NOMO-1 (cell line): Measurements from ENCODE around the gene LSM3.

Experiments
- DNase-seq, 2 experiments: peaks; one replicate each; lab custom pipeline; 2025; ENCODE audit not compliant: unreplicated experiment in 2 of 2; lab: John Stamatoyannopoulos, UW

Gene LSM3

GRCh38 chr3:14194865-14195264 lies 16.2 kb downstream of the LSM3 start:
- no peak for DNase-seq

- DNase-seq: no peak
Measured at GRCh38 chr3:14199641-14200040, 21.0 kb downstream of the LSM3 start.

- DNase-seq: no peak
Measured at GRCh38 chr3:14200276-14200675, 21.7 kb downstream of the LSM3 start.

- DNase-seq: no peak
Measured at GRCh38 chr3:14200841-14201240, 22.2 kb downstream of the LSM3 start.

- no peak for DNase-seq
Measured at GRCh38 chr3:14201940-14202684, 23.5 kb downstream of the LSM3 start.

- no peak for DNase-seq
Measured at GRCh38 chr3:14202874-14203520, 24.4 kb downstream of the LSM3 start.

GRCh38 chr3:14203521-14204079 lies 25.0 kb downstream of the LSM3 start:
- DNase-seq: peak; percentile 55 to 84

- DNase-seq: peak; percentile 68 to 93
Measured at GRCh38 chr3:14204515-14205284, 26.1 kb downstream of the LSM3 start.

GRCh38 chr3:14206548-14207177 lies 28.0 kb downstream of the LSM3 start:
- DNase-seq: no peak

- no peak for DNase-seq
Measured at GRCh38 chr3:14208168-14208567, 29.6 kb downstream of the LSM3 start.

GRCh38 chr3:14208977-14209394 lies 30.4 kb downstream of the LSM3 start:
- DNase-seq: no peak

GRCh38 chr3:14209581-14210289 lies 31.1 kb downstream of the LSM3 start:
- DNase-seq: no peak

GRCh38 chr3:14210290-14210688 lies 31.7 kb downstream of the LSM3 start:
- DNase-seq: no peak

GRCh38 chr3:14210843-14211594 lies 32.4 kb downstream of the LSM3 start:
- DNase-seq: no peak

- no peak for DNase-seq
Measured at GRCh38 chr3:14211621-14212020, 33.0 kb downstream of the LSM3 start.

- no peak for DNase-seq
Measured at GRCh38 chr3:14212032-14212431, 33.4 kb downstream of the LSM3 start.

GRCh38 chr3:14213066-14213774 lies 34.6 kb downstream of the LSM3 start:
- DNase-seq: no peak

GRCh38 chr3:14214764-14215163 lies 36.1 kb downstream of the LSM3 start:
- DNase-seq: no peak
